CD4-positive, alpha-beta memory T cell (primary cell): ENCODE results near the gene GNAO1. TPM values are rescaled to one million over a fixed set of nuclear protein-coding genes. Genes with fewer than 3 reads are reported as not detected.
A peak's percentile ranks its signal among the peaks of the same experiment; 100 is the strongest.
"Not testable (repeated sequence)": the region's sequence is repeated elsewhere in the genome, so short reads cannot be mapped to it uniquely, and the experiment has no call there.

Experiments used
- CTCF ChIA-PET: fragments of 350-600 bp; sonication (Branson Sonifier 250); formaldehyde crosslinking; loops from one replicate; lab custom pipeline; 2021; ENCODE audit warnings: inconsistent platforms; ENCODE audit not compliant: partially characterized antibody; lab: Charles Lee
- POLR2A ChIA-PET: fragments of 350-600 bp; sonication (Branson Sonifier 250); formaldehyde crosslinking; loops from one replicate; lab custom pipeline; 2021; ENCODE audit not compliant: partially characterized antibody; lab: Charles Lee
- DNase-seq, 5 donors: peaks; one replicate each; pipeline versions ENCODE4 v3.0.0 to v3.0.0-alpha.2; 2020 to 2022; ENCODE audit warnings: mixed read lengths in 1 of 5
- H3K27ac ChIP-seq: one replicate; pipeline ENCODE4 v1.7.0; 2013; ENCODE audit warnings: low read depth, low read length
- H3K27me3 ChIP-seq: 2 replicates; pipeline ENCODE4 v1.7.0; 2013; ENCODE audit warnings: mild to moderate bottlenecking, low read length, moderate library complexity; ENCODE audit not compliant: insufficient read depth
- H3K36me3 ChIP-seq: 2 replicates; pipeline ENCODE4 v1.7.0; 2013; ENCODE audit warnings: mild to moderate bottlenecking, low read length, moderate library complexity; ENCODE audit not compliant: insufficient read depth
- H3K4me1 ChIP-seq: 2 replicates; pipeline ENCODE4 v1.7.0; 2013; ENCODE audit warnings: mild to moderate bottlenecking, low read length, moderate library complexity; ENCODE audit not compliant: insufficient read depth
- H3K4me3 ChIP-seq, 2 donors: one replicate each; pipeline ENCODE4 v1.7.0; 2013; ENCODE audit warnings: low read length in 2 of 2, mild to moderate bottlenecking in 1 of 2
- H3K9me3 ChIP-seq, 2 donors: one replicate each; pipeline ENCODE4 v1.7.0; 2013; ENCODE audit warnings: low read length in 2 of 2, control low read depth in 1 of 2; ENCODE audit not compliant: control insufficient read depth in 1 of 2
- H3K27ac Mint-ChIP-seq, 7 donors: one replicate each; pipeline ENCODE4 v1.8.0; 2020 to 2021; ENCODE audit warnings: mixed read lengths in 7 of 7, mild to moderate bottlenecking in 6 of 7, inconsistent platforms in 3 of 7, moderate library complexity in 3 of 7
- H3K27me3 Mint-ChIP-seq, 2 donors: one replicate each; pipeline ENCODE4 v1.8.0; 2020 to 2021; ENCODE audit warnings: mixed read lengths in 2 of 2
- H3K36me3 Mint-ChIP-seq, 2 donors: one replicate each; pipeline ENCODE4 v1.8.0; 2020 to 2021; ENCODE audit warnings: mixed read lengths in 2 of 2, inconsistent platforms in 1 of 2, mild to moderate bottlenecking in 1 of 2
- H3K4me1 Mint-ChIP-seq, 4 donors: one replicate each; pipeline ENCODE4 v1.8.0; 2020 to 2021; ENCODE audit warnings: mixed read lengths in 4 of 4, mild to moderate bottlenecking in 1 of 4
- H3K4me3 Mint-ChIP-seq, 8 donors: one replicate each; pipeline ENCODE4 v1.8.0; 2020 to 2021; ENCODE audit warnings: mixed read lengths in 8 of 8, mild to moderate bottlenecking in 7 of 8, moderate library complexity in 6 of 8, inconsistent platforms in 3 of 8
- H3K9me3 Mint-ChIP-seq, 8 donors: one replicate each; pipeline ENCODE4 v1.8.0; 2020 to 2021; ENCODE audit warnings: mixed read lengths in 8 of 8, mild to moderate bottlenecking in 5 of 8, inconsistent platforms in 3 of 8, moderate library complexity in 1 of 8
- intact Hi-C: fragments of 100-400 bp; cut with micrococcal nuclease; formaldehyde crosslinking; loops from one replicate; pipeline ENCODE4 v1.15.1; 2023
- polyA plus RNA-seq, 2 donors: library from polyadenylated mRNA; unstranded; fragments of 300-500 nt; fragmentation: Illumina TruSeq; gene quantifications; one replicate each; pipeline ENCODE4 v1.2.3, GENCODE V29; 2021
- total RNA-seq, 2 experiments: library from RNA; stranded (reverse); gene quantifications; one replicate each; pipeline ENCODE4 v1.2.3, GENCODE V29; 2021

GNAO1 gene
- total and polyA plus RNA-seq, 4 experiments from 2014 or later = 1.5 to 10.8 (median 10.5) TPM; not detected in 1

DNA sequence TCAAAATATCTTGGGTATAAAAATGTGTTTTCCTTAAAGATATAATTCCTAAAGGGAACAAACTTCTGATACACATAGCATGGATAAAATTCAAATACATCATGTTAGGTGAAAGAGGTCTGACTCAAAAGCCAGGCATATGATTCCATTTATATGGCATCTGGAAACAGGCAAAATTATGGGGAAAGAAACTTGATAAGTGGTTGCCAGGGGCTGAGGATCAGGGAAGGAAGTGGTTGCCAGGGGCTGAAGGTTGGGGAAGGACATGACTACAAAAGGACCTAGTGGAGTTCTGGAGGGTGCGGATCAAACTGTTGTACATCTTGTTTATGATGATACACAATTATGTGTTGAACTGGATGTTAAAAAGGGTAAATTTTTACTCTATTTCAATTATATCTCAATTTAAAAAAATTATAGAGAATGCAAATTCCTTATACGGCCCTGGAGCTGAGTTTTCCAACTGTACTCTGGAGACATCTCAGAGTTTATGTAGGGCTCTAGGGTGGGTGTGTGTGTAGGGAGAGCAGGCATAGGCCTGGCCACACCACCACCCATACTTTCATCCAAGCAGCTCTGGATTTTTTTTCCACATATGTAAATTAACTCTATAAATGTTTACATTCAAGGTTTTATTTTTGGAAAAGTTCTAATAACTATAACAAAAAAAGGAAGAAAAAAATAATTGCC lies 179.0 kb downstream of the GNAO1 start:
- H3K27ac Mint-ChIP-seq = peak overlapping the region in 5 of 7 donors; percentile 3 to 70 (median 62)
- no peaks in the 10 kb centered on the region for H3K9me3 ChIP-seq
- H3K4me3 Mint-ChIP-seq = no peak overlapping the region
- no peaks in the 10 kb centered on the region for H3K9me3 Mint-ChIP-seq
- H3K4me3 ChIP-seq = no peak overlapping the region
- CTCF ChIA-PET = interaction anchor here (1.3 to 1.8 kb wide), 3 partner anchors 11 to 331 kb away, joined by 3 to 8 read pairs (median 3); no protein-coding TSS in a partner anchor
- H3K27me3 ChIP-seq = no peaks in the 10 kb centered on the region
- intact Hi-C loops = no loop called here
- no peaks in the 10 kb centered on the region for H3K27me3 Mint-ChIP-seq
- peaks cover 29% of the 10 kb centered on the region for H3K36me3 ChIP-seq
- peaks cover 28 to 54% of the 10 kb centered on the region in 2 donors for H3K36me3 Mint-ChIP-seq
- H3K4me1 ChIP-seq = peaks cover 12% of the 10 kb centered on the region
- H3K4me1 Mint-ChIP-seq = peaks cover 13 to 25% (median 15%) of the 10 kb centered on the region in 4 donors
- no peak for DNase-seq
- POLR2A ChIA-PET = no interaction called here
- H3K27ac ChIP-seq = no peak overlapping the region

DNA sequence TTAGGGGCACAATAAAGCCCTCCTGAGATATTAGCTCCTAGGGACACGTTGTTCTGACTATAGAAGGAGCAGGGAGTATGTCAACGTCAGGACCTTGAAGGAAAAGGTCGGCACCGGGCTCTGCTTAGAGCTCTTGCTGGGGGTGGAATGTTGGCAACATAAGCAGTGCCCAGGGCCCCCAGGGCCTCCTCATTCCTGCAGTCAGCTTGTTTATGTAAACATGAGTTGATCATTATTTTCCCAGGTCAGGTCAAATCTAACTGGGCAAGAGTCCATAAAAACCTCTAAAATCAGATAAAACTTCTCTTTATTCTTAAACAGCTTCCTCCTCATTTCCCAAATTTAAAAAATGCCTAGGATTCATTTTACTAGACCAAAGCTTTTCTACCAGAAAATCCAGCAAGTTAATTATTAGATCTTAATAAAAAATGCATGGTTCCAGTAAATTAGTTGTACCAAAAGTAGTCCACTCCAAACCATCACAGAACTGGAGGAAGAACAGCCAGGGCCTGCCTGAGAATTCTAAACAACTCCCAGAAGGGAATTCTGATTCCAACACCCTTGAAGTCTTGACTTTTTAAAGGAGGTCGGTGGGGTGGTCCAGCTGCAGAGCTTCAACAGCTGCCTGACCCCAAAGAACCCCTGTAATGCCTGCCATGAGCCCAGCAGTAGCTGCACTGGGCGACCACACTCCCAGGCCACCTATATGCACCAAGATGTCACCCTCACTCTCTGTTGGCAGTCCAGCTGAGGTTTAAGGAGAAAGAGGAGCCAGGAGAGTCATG lies 179.8 kb downstream of the GNAO1 start:
- H3K4me3 Mint-ChIP-seq = no peak overlapping the region
- Histone ChIP-seq H3K36me3 (peaks cover 29% of the 10 kb centered on the region), H3K27ac (no peak overlapping the region), H3K4me3 (no peak overlapping the region), H3K27me3 (no peaks in the 10 kb centered on the region), H3K4me1 (peaks cover 12% of the 10 kb centered on the region), H3K9me3 (no peaks in the 10 kb centered on the region)
- DNase-seq = no peak
- POLR2A ChIA-PET = no interaction called here
- intact Hi-C loops = no loop called here
- CTCF ChIA-PET = interaction anchor here (1.3 to 1.8 kb wide), 3 partner anchors 10 to 331 kb away, joined by 3 to 8 read pairs (median 3); no protein-coding TSS in a partner anchor
- peaks cover 29 to 50% of the 10 kb centered on the region in 2 donors for H3K36me3 Mint-ChIP-seq
- peaks cover 13 to 25% (median 16%) of the 10 kb centered on the region in 4 donors for H3K4me1 Mint-ChIP-seq
- H3K27me3 Mint-ChIP-seq = no peaks in the 10 kb centered on the region
- no peaks in the 10 kb centered on the region for H3K9me3 Mint-ChIP-seq
- H3K27ac Mint-ChIP-seq = peak overlapping the region in 3 of 7 donors; percentile 5 to 83 (median 57)

DNA sequence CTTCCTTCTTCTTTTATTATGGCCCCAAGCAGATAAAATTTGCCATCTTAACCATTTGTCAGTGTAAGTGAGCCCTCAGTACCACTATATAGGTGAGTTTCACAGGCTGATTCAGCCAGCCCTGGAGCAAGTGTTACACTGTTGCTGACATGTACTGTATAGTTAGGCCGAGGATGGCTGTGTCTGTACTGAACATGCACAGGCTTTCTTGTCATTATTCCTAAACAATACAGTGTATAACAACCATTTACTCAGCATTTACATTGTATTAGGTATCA lies 180.3 kb downstream of the GNAO1 start:
- Histone ChIP-seq H3K4me1 (peaks cover 12% of the 10 kb centered on the region), H3K36me3 (peaks cover 26% of the 10 kb centered on the region), H3K27me3 (no peaks in the 10 kb centered on the region), H3K27ac (no peak overlapping the region), H3K4me3 (no peak overlapping the region), H3K9me3 (no peaks in the 10 kb centered on the region)
- Mint-ChIP-seq H3K27ac (peak overlapping the region in 2 of 7 donors; percentile 5 to 83), H3K4me1 (peaks cover 14 to 25% (median 17%) of the 10 kb centered on the region in 4 donors), H3K27me3 (no peaks in the 10 kb centered on the region), H3K4me3 (no peak overlapping the region), H3K9me3 (no peaks in the 10 kb centered on the region), H3K36me3 (peaks cover 29 to 47% of the 10 kb centered on the region in 2 donors)
- ChIA-PET CTCF (interaction anchor here (1.8 kb wide), 1 partner anchor 15 kb away, joined by 8 read pairs; no protein-coding TSS in a partner anchor), POLR2A (no interaction called here)
- intact Hi-C loops = no loop called here
- no peak for DNase-seq

DNA sequence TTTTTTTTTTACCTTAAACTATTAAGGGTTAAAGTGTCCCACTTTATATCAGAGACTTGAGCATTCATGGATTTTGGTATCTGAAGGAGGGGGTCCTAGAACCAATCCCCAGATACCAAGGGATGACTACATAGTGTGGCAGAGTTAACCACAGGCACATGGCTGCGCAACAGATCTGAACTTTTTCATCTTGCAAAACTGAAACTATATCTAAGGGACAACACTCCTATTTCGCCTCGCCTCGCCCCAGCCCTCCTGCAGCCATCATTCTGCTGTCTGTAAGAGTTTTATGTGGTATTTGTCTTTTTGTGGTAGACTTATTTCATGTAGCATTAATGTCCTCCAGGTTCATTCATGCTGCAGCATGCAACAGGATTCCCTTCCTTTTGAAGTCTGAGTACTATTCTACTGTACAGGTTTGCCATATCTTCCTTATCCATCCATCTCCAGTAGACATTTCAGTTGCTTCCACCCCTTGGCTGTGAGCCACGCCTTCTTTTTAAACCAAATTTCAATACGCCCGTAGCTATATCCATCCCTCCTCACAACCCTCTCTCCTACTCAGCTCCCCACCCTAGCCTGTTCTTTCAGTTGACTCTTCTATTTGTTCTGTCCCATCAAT lies 180.8 kb downstream of the GNAO1 start:
- Mint-ChIP-seq H3K27ac (peak overlapping the region in 6 of 7 donors; percentile 1 to 87 (median 60)), H3K36me3 (peaks cover 29 to 43% of the 10 kb centered on the region in 2 donors), H3K4me3 (peak overlapping the region in 7 of 8 donors; percentile 9 to 74 (median 49)), H3K9me3 (no peaks in the 10 kb centered on the region), H3K4me1 (peaks cover 14 to 29% (median 17%) of the 10 kb centered on the region in 4 donors), H3K27me3 (no peaks in the 10 kb centered on the region)
- peaks cover 12% of the 10 kb centered on the region for H3K4me1 ChIP-seq
- no peak overlapping the region for H3K4me3 ChIP-seq
- CTCF ChIA-PET = no interaction called here
- H3K36me3 ChIP-seq = peaks cover 21% of the 10 kb centered on the region
- intact Hi-C loops = no loop called here
- no peaks in the 10 kb centered on the region for H3K9me3 ChIP-seq
- H3K27me3 ChIP-seq = no peaks in the 10 kb centered on the region
- DNase-seq = peak in 2 of 5 donors; percentile 4 to 28
- POLR2A ChIA-PET = no interaction called here
- H3K27ac ChIP-seq = no peak overlapping the region

DNA sequence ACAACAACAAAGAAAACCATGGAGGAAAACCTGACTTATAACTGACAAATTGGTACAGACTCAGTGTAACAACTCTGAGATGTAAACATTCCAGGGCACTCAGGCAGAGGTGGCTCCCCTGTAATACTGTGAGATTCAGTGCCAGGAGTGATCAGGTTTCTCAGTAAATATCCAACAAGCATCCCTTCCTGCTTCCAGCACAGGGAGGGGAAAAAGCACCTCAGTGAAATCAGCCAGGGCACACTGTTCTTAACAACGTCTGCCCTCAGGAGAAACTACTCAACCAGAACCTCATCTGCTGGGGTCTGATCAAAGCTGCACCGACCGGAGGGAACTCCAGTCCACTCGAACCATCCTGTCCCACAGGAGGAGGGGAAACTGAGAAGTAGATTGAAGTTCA lies 181.7 kb downstream of the GNAO1 start:
- H3K4me3 Mint-ChIP-seq = no peak overlapping the region
- DNase-seq = no peak
- Histone ChIP-seq H3K4me3 (no peak overlapping the region), H3K9me3 (no peaks in the 10 kb centered on the region), H3K27ac (no peak overlapping the region), H3K36me3 (peaks cover 15% of the 10 kb centered on the region), H3K4me1 (peaks cover 12% of the 10 kb centered on the region), H3K27me3 (no peaks in the 10 kb centered on the region)
- CTCF ChIA-PET = no interaction called here
- H3K27me3 Mint-ChIP-seq = no peaks in the 10 kb centered on the region
- H3K4me1 Mint-ChIP-seq = peaks cover 18 to 38% (median 20%) of the 10 kb centered on the region in 4 donors
- POLR2A ChIA-PET = no interaction called here
- H3K27ac Mint-ChIP-seq = peak overlapping the region in 4 of 7 donors; percentile 1 to 43 (median 8)
- intact Hi-C loops = no loop called here
- peaks cover 31 to 41% of the 10 kb centered on the region in 2 donors for H3K36me3 Mint-ChIP-seq
- no peaks in the 10 kb centered on the region for H3K9me3 Mint-ChIP-seq

DNA sequence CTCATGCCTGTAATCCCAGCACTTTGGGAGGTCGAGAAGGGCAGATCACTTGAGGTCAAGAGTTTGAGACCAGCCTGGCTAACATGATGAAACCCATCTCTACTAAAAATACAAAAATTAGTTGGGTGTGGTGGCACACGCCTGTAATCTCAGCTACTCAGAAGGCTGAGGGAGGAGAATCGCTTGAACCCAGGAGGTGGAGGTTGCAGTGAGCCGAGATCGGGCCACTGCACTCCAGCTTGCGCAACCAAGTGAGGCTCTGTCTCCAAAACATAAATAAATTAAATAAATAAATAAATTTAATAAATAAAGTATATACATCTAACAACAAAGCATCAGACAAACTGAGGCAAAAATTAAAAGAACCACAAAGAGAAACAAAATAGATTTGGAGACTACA lies 184.5 kb downstream of the GNAO1 start:
- POLR2A ChIA-PET, H3K27ac Mint-ChIP-seq, H3K4me3 ChIP-seq, H3K27me3 ChIP-seq, intact Hi-C loops, H3K9me3 ChIP-seq, H3K27ac ChIP-seq, DNase-seq, H3K27me3 Mint-ChIP-seq, H3K36me3 ChIP-seq, CTCF ChIA-PET, H3K4me3 Mint-ChIP-seq: not testable (repeated sequence)
- H3K4me1 Mint-ChIP-seq = peaks cover 18 to 39% (median 23%) of the 10 kb centered on the region in 4 donors
- H3K9me3 Mint-ChIP-seq = peaks cover 0 to 18% (median 5%) of the 10 kb centered on the region in 8 donors
- peaks cover 47 to 49% of the 10 kb centered on the region in 2 donors for H3K36me3 Mint-ChIP-seq
- H3K4me1 ChIP-seq = peaks cover 12% of the 10 kb centered on the region

DNA sequence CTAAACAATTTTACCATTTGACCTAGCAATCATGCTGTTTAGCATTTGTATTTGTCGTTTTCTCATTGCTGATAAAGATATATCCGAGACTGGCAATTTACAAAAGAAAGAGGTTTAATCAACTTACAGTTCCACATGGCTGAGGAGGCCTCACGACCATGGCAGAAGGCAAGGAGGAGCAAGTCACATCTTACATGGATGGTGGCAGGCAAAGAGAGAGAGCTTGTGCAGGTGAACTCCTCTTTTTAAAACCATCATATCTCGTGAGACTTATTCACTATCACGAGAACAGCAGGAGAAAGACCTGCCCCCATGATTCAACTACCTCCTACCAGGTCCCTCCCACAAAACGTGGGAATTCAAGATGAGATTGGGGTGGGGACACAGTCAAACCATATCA lies 187.8 kb downstream of the GNAO1 start:
- CTCF ChIA-PET = interaction anchor here (1.3 kb wide), 1 partner anchor 30 kb away, joined by 3 read pairs; no protein-coding TSS in a partner anchor
- POLR2A ChIA-PET = not testable (repeated sequence)

More for the DNA sequence above, 187.8 kb downstream of the GNAO1 start:
- peaks cover 0 to 15% (median 13%) of the 10 kb centered on the region in 4 donors for H3K4me1 Mint-ChIP-seq
- peaks cover 21% of the 10 kb centered on the region for H3K36me3 ChIP-seq
- peaks cover 0 to 47% (median 22%) of the 10 kb centered on the region in 8 donors for H3K9me3 Mint-ChIP-seq
- H3K9me3 ChIP-seq, H3K4me1 ChIP-seq, H3K4me3 ChIP-seq, H3K27ac Mint-ChIP-seq, H3K27me3 Mint-ChIP-seq, H3K27ac ChIP-seq, intact Hi-C loops, DNase-seq, H3K27me3 ChIP-seq: not testable (repeated sequence)
- H3K36me3 Mint-ChIP-seq = peaks cover 70 to 72% of the 10 kb centered on the region in 2 donors
- peak overlapping the region in 1 of 8 donors; percentile 35 for H3K4me3 Mint-ChIP-seq
